H1 (cell line): ENCODE data around the gene THBD. TPM values are rescaled to one million over a fixed set of nuclear protein-coding genes. Genes with fewer than 3 reads are reported as not detected.

ENCODE experiments used
- CTCF ChIA-PET: fragments of 300-600 bp; sonication (Branson Sonifier 250); formaldehyde crosslinking; loops from one replicate; lab custom pipeline; 2021; ENCODE audit not compliant: partially characterized antibody; lab: Charles Lee
- POLR2A ChIA-PET: fragments of 300-600 bp; sonication (Branson Sonifier 250); formaldehyde crosslinking; loops from one replicate; lab custom pipeline; 2021; ENCODE audit warnings: inconsistent platforms; ENCODE audit not compliant: partially characterized antibody; lab: Charles Lee
- DNase-seq, 2 experiments: peaks; one replicate each; pipeline versions ENCODE4 v3.0.0 to v3.0.0-alpha.2; 2010 to 2022; ENCODE audit warnings: low spot score in 2 of 2, low read depth in 1 of 2, mixed read lengths in 1 of 2
- FAIRE-seq: peaks from 2 replicates; lab custom pipeline; 2011; peaks lifted over from hg19 to GRCh38; lab: Jason Lieb, UNC
- H2AFZ ChIP-seq: 2 replicates; pipeline ENCODE4 v1.8.1; 2012; ENCODE audit warnings: low read length, inconsistent platforms
- H2AK5ac ChIP-seq: 2 replicates; pipeline ENCODE4 v1.6.1; 2013; ENCODE audit warnings: low read depth, low read length
- H2BK120ac ChIP-seq: replicated peaks from 2 replicates; pipeline ENCODE3; 2013; ENCODE audit warnings: low read depth, low read length, inconsistent platforms
- H2BK12ac ChIP-seq: 2 replicates; pipeline ENCODE4 v1.6.1; 2013; ENCODE audit warnings: low read depth, low read length
- H2BK15ac ChIP-seq: 2 replicates; pipeline ENCODE4 v1.6.1; 2013; ENCODE audit warnings: low read length
- H2BK20ac ChIP-seq: 2 replicates; pipeline ENCODE4 v1.6.1; 2013; ENCODE audit warnings: low read length
- H2BK5ac ChIP-seq: 2 replicates; pipeline ENCODE4 v1.6.1; 2013; ENCODE audit warnings: low read depth, low read length
- H3K14ac ChIP-seq: 2 replicates; pipeline ENCODE4 v1.6.1; 2013; ENCODE audit warnings: inconsistent platforms; ENCODE audit not compliant: insufficient read length
- H3K18ac ChIP-seq: 2 replicates; pipeline ENCODE4 v1.6.1; 2013; ENCODE audit warnings: low read length; ENCODE audit errors: extremely low read depth
- H3K23ac ChIP-seq: 2 replicates; pipeline ENCODE4 v1.6.1; 2013; ENCODE audit warnings: inconsistent platforms; ENCODE audit not compliant: insufficient read length
- H3K23me2 ChIP-seq: 2 replicates; pipeline ENCODE4 v1.6.1; 2013; ENCODE audit warnings: low read depth, low read length
- H3K27ac ChIP-seq: 2 replicates; pipeline ENCODE4 v1.6.1; 2011; ENCODE audit warnings: low read depth, low read length, inconsistent platforms
- H3K27me3 ChIP-seq, 4 experiments: replicated peaks in 1 of 4; 1 replicate in 1 of 4; 2 replicates in 3 of 4; pipeline versions ENCODE4 v1.6.1 to v1.8.1; 2011 to 2013; ENCODE audit warnings: low read length in 3 of 4, mild to moderate bottlenecking in 3 of 4, inconsistent platforms in 2 of 4, mixed read lengths in 2 of 4, moderate library complexity in 1 of 4; ENCODE audit not compliant: control insufficient read depth in 3 of 4, insufficient read depth in 3 of 4; ENCODE audit errors: extremely low read depth in 1 of 4
- H3K36me3 ChIP-seq, 4 experiments: 2 replicates each; pipeline versions ENCODE4 v1.6.1 to v1.8.1; 2011 to 2013; ENCODE audit warnings: mild to moderate bottlenecking in 4 of 4, low read length in 3 of 4, moderate library complexity in 2 of 4, control low read depth in 1 of 4, inconsistent platforms in 1 of 4; ENCODE audit not compliant: insufficient read depth in 4 of 4, control insufficient read depth in 2 of 4
- H3K4ac ChIP-seq: replicated peaks from 2 replicates; pipeline ENCODE3; 2013; ENCODE audit warnings: low read length, low read depth, mixed read lengths, inconsistent platforms; ENCODE audit not compliant: insufficient read length
- H3K4me1 ChIP-seq, 4 experiments: replicated peaks in 1 of 4; 1 replicate in 1 of 4; 2 replicates in 3 of 4; pipeline versions ENCODE4 v1.6.1 to v1.8.1; 2011 to 2013; ENCODE audit warnings: low read length in 3 of 4, inconsistent platforms in 2 of 4, mixed read lengths in 1 of 4; ENCODE audit not compliant: insufficient read depth in 4 of 4, control insufficient read depth in 3 of 4
- H3K4me2 ChIP-seq, 2 experiments: 2 replicates each; pipeline versions ENCODE4 v1.6.1 to v1.8.1; 2011 to 2013; ENCODE audit warnings: low read depth in 2 of 2, low read length in 2 of 2, control low read depth in 1 of 2, inconsistent platforms in 1 of 2, mild to moderate bottlenecking in 1 of 2; ENCODE audit not compliant: insufficient read depth in 1 of 2
- H3K4me3 ChIP-seq, 4 experiments: fragments of 200-600, 300-600 bp in 1 of 4; sonication (generic), shearing (Covaris generic), sonication (Bioruptor Twin) in 1 of 4; 2 replicates each; pipeline versions ENCODE4 v1.5.1 to v1.8.1; 2011 to 2016; ENCODE audit warnings: low read length in 4 of 4, low read depth in 3 of 4, control low read depth in 2 of 4, inconsistent platforms in 2 of 4, mild to moderate bottlenecking in 2 of 4, mixed read lengths in 1 of 4, moderate library complexity in 1 of 4; ENCODE audit not compliant: insufficient read depth in 2 of 4; ENCODE audit errors: extremely low read depth in 1 of 4
- H3K56ac ChIP-seq: replicated peaks from 2 replicates; pipeline ENCODE3; 2013; ENCODE audit warnings: low read depth, mild to moderate bottlenecking, mixed read lengths, low read length, inconsistent platforms; ENCODE audit not compliant: insufficient read length
- H3K79me1 ChIP-seq: 2 replicates; pipeline ENCODE4 v1.6.1; 2013; ENCODE audit warnings: low read depth, low read length, control low read depth
- H3K79me2 ChIP-seq, 2 experiments: 2 replicates each; pipeline versions ENCODE4 v1.6.1 to v1.8.1; 2012 to 2013; ENCODE audit warnings: low read length in 2 of 2, mild to moderate bottlenecking in 2 of 2, inconsistent platforms in 1 of 2; ENCODE audit not compliant: insufficient read depth in 2 of 2, control insufficient read depth in 1 of 2
- H3K9ac ChIP-seq, 4 experiments: replicated peaks in 1 of 4; 1 replicate in 1 of 4; 2 replicates in 3 of 4; pipeline versions ENCODE4 v1.6.1 to v1.8.1; 2011 to 2013; ENCODE audit warnings: low read depth in 3 of 4, low read length in 3 of 4, control low read depth in 2 of 4, mild to moderate bottlenecking in 2 of 4, moderate library complexity in 2 of 4, inconsistent platforms in 1 of 4; ENCODE audit errors: extremely low read depth in 1 of 4
- H3K9me3 ChIP-seq, 2 experiments: 2 replicates each; pipeline versions ENCODE4 v1.6.1 to v1.8.1; 2012 to 2013; ENCODE audit warnings: mild to moderate bottlenecking in 2 of 2, moderate library complexity in 2 of 2, control low read depth in 1 of 2, inconsistent platforms in 1 of 2, low read depth in 1 of 2, low read length in 1 of 2, mixed read lengths in 1 of 2; ENCODE audit not compliant: insufficient read depth in 2 of 2
- H4K20me1 ChIP-seq, 2 experiments: replicated peaks in 1 of 2; 2 replicates each; pipeline versions ENCODE3 to v1.8.1; 2011 to 2013; ENCODE audit warnings: inconsistent platforms in 2 of 2, low read length in 2 of 2, mild to moderate bottlenecking in 1 of 2; ENCODE audit not compliant: insufficient read depth in 2 of 2, control insufficient read depth in 1 of 2
- H4K5ac ChIP-seq: 2 replicates; pipeline ENCODE4 v1.6.1; 2013; ENCODE audit warnings: low read length, low read depth, mixed read lengths, inconsistent platforms; ENCODE audit not compliant: insufficient read length
- H4K8ac ChIP-seq: 2 replicates; pipeline ENCODE4 v1.8.0; 2013; ENCODE audit warnings: mild to moderate bottlenecking, moderate library complexity, low read length, inconsistent platforms; ENCODE audit not compliant: insufficient read depth; ENCODE audit errors: extremely low read depth
- H4K91ac ChIP-seq: replicated peaks from 2 replicates; pipeline ENCODE3; 2013; ENCODE audit warnings: low read length, mixed read lengths, inconsistent platforms; ENCODE audit not compliant: insufficient read length
- CBX8 ChIP-seq: fragments of 300-800, 300-1000 bp; sonication (generic); IDR thresholded peaks from 2 replicates; pipeline ENCODE4 v1.7.1; 2016; ENCODE audit warnings: low read depth, low read length, borderline replicate concordance
- CTCF ChIP-seq, 3 experiments: IDR thresholded peaks; 1 replicate in 2 of 3; 2 replicates in 1 of 3; pipeline versions ENCODE4 v1.5.1 to v1.6.1; 2011; ENCODE audit warnings: low read length in 3 of 3, mild to moderate bottlenecking in 3 of 3, inconsistent platforms in 2 of 3, low read depth in 1 of 3, moderate library complexity in 1 of 3; ENCODE audit not compliant: insufficient read depth in 1 of 3; ENCODE audit errors: control extremely low read depth in 1 of 3
- GABPA ChIP-seq: IDR thresholded peaks from 2 replicates; pipeline ENCODE4 v1.6.1; 2011; ENCODE audit warnings: mild to moderate bottlenecking, low read length, moderate library complexity, borderline replicate concordance; ENCODE audit not compliant: insufficient read depth
- HDAC6 ChIP-seq: IDR thresholded peaks from one replicate; pipeline ENCODE4 v1.7.1; 2012; ENCODE audit warnings: low read depth, mild to moderate bottlenecking, inconsistent platforms, low read length, moderate library complexity
- KDM4A ChIP-seq: IDR thresholded peaks from one replicate; pipeline ENCODE4 v1.7.1; 2012; ENCODE audit warnings: low read depth, mild to moderate bottlenecking, moderate library complexity, low read length, inconsistent platforms; ENCODE audit not compliant: severe bottlenecking
- MAX ChIP-seq: IDR thresholded peaks from 2 replicates; pipeline ENCODE4 v1.6.1; 2012; ENCODE audit warnings: inconsistent platforms
- NRF1 ChIP-seq: IDR thresholded peaks from 2 replicates; pipeline ENCODE4 v1.6.1; 2011; ENCODE audit warnings: mild to moderate bottlenecking, low read depth, low read length, improper control_type of control experiment
- PHF8 ChIP-seq: fragments of 200-600 bp; sonication (generic); conservative IDR thresholded peaks from 2 replicates; pipeline ENCODE4 v1.7.1; 2012; ENCODE audit warnings: low read depth, mild to moderate bottlenecking, inconsistent platforms, low read length, moderate library complexity
- SP2 ChIP-seq: IDR thresholded peaks from 2 replicates; pipeline ENCODE4 v1.6.1; 2012; ENCODE audit warnings: mild to moderate bottlenecking, low read length, inconsistent platforms
- YY1 ChIP-seq: IDR thresholded peaks from 2 replicates; pipeline ENCODE4 v1.6.1; 2011; ENCODE audit warnings: low read depth, mild to moderate bottlenecking, low read length
- WGBS, 2 experiments: shearing (Covaris generic) in 1 of 2; methylation state at CpG; one replicate each; pipeline versions ENCODE4 v1.1.6 to v1.1.7; 2013 to 2015; ENCODE audit warnings: low lambda C conversion rate in 2 of 2, mixed read lengths in 2 of 2, inconsistent platforms in 1 of 2, low coverage in 1 of 2, missing lambda C conversion rate in 1 of 2; ENCODE audit not compliant: insufficient replicate concordance in 2 of 2, insufficient coverage in 1 of 2, insufficient read length in 1 of 2; ENCODE audit errors: extremely low coverage in 1 of 2, missing lambda C conversion rate in 1 of 2; 5-methylcytosine and 5-hydroxymethylcytosine counted together
- polyA plus RNA-seq, 7 experiments: library from polyadenylated mRNA; depleted of rRNA in 3 of 7; stranded (reverse) in 5 of 7; unstranded in 2 of 7; fragments of >200 nt in 5 of 7; fragments of 200-250 nt in 2 of 7; gene quantifications; 1 replicate in 5 of 7; 2 replicates in 1 of 7; 4 replicates in 1 of 7; pipeline versions ENCODE4 v1.2.1 to v1.2.3, GENCODE V29; 2011 to 2013; ENCODE audit warnings: missing spikeins in 2 of 7, mixed read lengths in 2 of 7
- total RNA-seq: library from RNA; stranded (reverse); fragmentation: NEBNext Ultra II Directional; extraction: Animal tissue kit (Norgen Biotek cat#: 25700); gene quantifications from 2 replicates; pipeline ENCODE4 v1.2.1, GENCODE V29; 2021

Gene THBD
- total and polyA plus RNA-seq, 2 of the 8 experiments (the other 6 are each of a cell fraction or from before 2014, with no cell fraction given), result 0.21 to 0.43 TPM

- 93% methylated on average over 11 of the region's 11 CpGs; no CpG with 5 or more reads in 1 of the 2 experiments for WGBS, 2 experiments
- H3K79me1 ChIP-seq, result no peaks in the 10 kb centered on the region
- peaks cover 21 to 66% (median 50%) of the 10 kb centered on the region in 4 experiments for H3K27me3 ChIP-seq
Observed at GRCh38 chr20:23036371-23036770, 13.1 kb downstream of the THBD start.

More at GRCh38 chr20:23036371-23036770, 13.1 kb downstream of the THBD start:
- Histone ChIP-seq H3K79me2 (no peaks in the 10 kb centered on the region), H4K20me1 (no peaks in the 10 kb centered on the region), H3K36me3 (no peaks in the 10 kb centered on the region; a peak in 1 of 8 replicates), H3K23ac (no peak overlapping the region), H3K4me1 (peaks cover 0 to 3% (median 0%) of the 10 kb centered on the region in 4 experiments; a peak in 2 of 7 replicates), H2BK12ac (no peak overlapping the region), H2BK15ac (no peak overlapping the region), H3K9me3 (peaks cover 0 to 5% of the 10 kb centered on the region in 2 experiments; a peak in 1 of 4 replicates), H3K9ac (no peak overlapping the region), H4K8ac (no peak overlapping the region), H3K23me2 (peaks cover 2% of the 10 kb centered on the region; the same call in 1 of the 2 replicates), H3K56ac (no peak overlapping the region), H4K5ac (no peak overlapping the region), H2AFZ (no peak overlapping the region), H3K4me3 (no peak overlapping the region), H4K91ac (no peak overlapping the region), H3K18ac (no peak overlapping the region), H2BK20ac (no peak overlapping the region), H2BK5ac (no peak overlapping the region), H3K4ac (no peak overlapping the region), H2BK120ac (no peak overlapping the region), H3K14ac (no peak overlapping the region), H2AK5ac (no peak overlapping the region), H3K4me2 (no peak overlapping the region; a peak in 1 of 4 replicates), H3K27ac (no peak overlapping the region)
- FAIRE-seq (no peak), DNase-seq (no peak)
- TF ChIP-seq HDAC6 (no peak), MAX (no peak), CBX8 (no peak), NRF1 (no peak), PHF8 (no peak), CTCF (IDR thresholded peaks at IDR 0.05; ENCODE audit: control extremely low read depth in 1 of 3, insufficient read depth in 1 of 3, low read depth in 1 of 3, low read length in 3 of 3) (no peak), YY1 (no peak), SP2 (no peak), GABPA (no peak), KDM4A (no peak)
- ChIA-PET CTCF (interaction anchor here (1.9 to 4.2 kb wide), 2 partner anchors 15 to 199 kb away, joined by 6 to 17 read pairs; partner anchors contain the start of gene THBD), POLR2A (interaction anchor here (0.6 to 1.2 kb wide), 2 partner anchors 15 to 236 kb away, joined by 4 to 5 read pairs; no protein-coding TSS in a partner anchor)
